GM10847 (cell line): Measurements from ENCODE around the gene WNT2B.

Experiments used
- POLR2A ChIP-seq: IDR thresholded peaks from 2 replicates; pipeline ENCODE4 v1.6.1; 2011; ENCODE audit not compliant: insufficient read length; ENCODE audit errors: extremely low read depth

WNT2B gene

GRCh38 chr1:112537456-112537855 lies 28.7 kb downstream of the WNT2B start:
- TF ChIP-seq POLR2A, result no peak

GRCh38 chr1:112538883-112539282 lies 30.1 kb downstream of the WNT2B start:
- no peak for TF ChIP-seq POLR2A

GRCh38 chr1:112540226-112540794 lies 31.5 kb downstream of the WNT2B start:
- TF ChIP-seq POLR2A, result no peak

DNA sequence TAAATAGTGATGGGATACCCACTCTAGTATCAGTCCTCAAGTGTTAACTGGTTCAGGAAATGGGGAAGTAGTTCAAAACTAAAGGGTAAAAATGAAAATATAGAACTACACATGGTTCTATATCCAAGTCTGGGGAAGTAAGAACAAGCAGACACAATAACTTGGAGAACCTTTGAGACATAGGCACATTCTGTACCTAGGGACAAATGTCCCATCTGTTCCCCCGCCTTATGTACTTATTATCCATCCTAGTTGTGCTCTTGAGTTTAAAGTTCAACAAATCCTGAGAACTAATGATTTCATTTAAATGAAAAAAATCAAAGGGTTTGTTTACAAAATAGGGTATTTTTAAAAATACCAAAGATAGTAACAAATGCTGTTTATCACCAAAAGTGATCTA lies 32.5 kb downstream of the WNT2B start:
- no peak for TF ChIP-seq POLR2A

DNA sequence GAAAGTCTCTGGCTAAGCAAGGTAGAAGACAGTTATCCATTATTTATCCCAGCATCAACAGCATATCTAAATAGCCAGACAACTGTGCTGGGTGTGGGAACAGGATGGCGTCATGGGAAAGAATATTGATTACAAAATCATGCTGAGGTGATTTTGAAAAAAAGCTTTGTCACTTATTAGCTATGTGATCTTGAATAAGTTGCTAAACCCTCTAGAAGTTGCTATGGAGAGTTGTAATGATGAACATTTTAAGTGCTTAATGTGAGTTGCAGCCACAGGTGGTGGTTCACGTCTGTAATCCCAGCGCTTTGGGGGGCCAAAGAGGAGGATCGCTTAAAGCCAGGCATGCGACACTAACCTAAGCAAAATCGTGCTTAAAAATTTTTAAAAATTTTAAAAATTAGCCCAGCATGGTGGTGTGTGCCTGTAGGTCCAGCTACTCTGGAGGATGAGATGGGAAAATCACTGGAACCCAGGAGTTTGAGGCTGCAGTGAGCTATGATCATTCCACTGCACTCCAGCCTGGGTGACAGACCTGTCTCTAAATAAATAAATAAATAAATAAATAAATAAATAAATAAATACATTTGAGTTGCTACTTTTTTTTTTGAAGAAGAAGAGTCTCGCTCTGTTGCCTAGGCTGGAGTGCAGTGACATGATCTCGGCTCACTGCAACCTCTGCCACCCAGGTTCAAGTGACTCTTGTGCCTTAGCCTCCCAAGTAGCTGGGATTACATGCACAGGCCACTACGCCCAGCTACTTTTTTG lies 33.6 kb downstream of the WNT2B start:
- no peak for TF ChIP-seq POLR2A

GRCh38 chr1:112544011-112544688 lies 35.4 kb downstream of the WNT2B start:
- no peak for TF ChIP-seq POLR2A

DNA sequence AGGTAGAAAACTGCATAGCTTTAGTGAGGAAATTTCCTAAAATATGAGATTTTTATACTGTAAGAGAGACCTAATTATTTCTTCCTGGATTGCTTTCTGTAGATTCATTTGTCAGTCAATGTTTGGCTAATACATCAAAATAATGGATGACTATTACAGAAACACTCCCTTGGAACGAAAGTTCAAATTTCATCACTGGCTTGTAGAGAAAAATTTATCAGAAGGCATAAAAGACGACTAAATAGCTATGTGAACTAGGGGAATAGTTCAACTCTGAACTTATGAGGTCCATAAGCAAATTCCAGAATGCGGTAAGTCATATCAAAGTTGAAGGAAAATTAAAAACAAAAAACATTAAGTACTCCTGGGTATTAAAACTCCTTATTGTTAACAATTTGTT lies 36.0 kb downstream of the WNT2B start:
- no peak for TF ChIP-seq POLR2A

GRCh38 chr1:112546076-112546475 lies 37.3 kb downstream of the WNT2B start:
- no peak for TF ChIP-seq POLR2A

DNA sequence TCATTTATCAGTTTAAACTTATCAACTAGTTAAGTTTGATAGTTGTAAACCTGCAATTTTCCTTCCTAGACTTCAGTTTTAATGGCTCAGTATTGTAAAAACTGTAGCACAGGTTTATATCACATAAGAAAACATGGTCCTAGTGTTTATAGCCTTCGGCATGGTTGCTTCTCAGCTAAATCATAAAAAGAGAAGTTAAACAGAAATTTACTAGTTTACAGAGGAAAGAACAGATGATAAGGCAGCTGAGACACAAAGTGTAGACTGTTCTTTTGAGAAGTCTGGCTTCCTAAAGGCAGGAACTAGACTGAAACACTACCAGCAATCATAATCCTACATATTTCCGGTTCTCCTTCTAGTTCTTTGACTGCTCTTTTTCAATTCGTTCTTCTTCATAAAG lies 39.8 kb downstream of the WNT2B start:
- TF ChIP-seq POLR2A, result no peak

GRCh38 chr1:112549590-112549989 lies 40.8 kb downstream of the WNT2B start:
- TF ChIP-seq POLR2A, result no peak

DNA sequence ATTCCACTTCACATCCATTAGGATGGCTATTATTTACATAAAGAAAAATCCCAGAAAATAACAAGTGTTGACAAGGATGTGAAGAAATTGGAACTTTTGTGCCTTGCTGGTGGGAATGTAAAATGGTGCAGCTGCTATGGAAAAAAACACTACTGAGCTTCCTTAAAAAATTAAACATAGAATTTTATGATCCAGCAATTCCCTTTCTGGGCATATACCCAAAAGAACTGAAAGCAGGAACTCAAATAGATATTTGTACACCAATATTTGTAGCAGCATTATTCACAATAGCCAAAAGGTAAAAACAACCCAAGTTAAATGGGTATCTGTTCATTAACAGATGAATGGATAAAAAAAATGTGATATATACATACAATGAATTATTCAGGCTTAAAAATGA lies 45.6 kb downstream of the WNT2B start:
- no peak for TF ChIP-seq POLR2A

DNA sequence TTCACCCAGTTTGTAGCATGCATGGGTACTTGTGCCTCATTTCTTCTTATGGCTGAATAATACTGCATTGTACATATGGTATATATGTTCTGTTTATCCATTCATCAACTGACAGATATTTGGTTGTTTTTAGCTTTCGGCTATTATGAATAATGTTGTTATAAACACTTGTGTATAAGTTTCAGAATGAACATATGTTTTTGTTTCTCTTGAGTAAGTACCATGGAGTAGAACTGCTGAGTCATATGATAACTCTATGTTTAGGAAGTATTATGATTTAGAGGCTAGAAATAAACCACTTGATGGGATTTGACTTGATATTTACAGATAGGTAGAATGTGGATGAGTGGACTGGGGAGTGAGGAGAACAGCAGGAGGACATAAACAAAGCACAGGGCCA lies 48.6 kb downstream of the WNT2B start:
- no peak for TF ChIP-seq POLR2A

- no peak for TF ChIP-seq POLR2A
Observed at GRCh38 chr1:112558634-112559033, 49.9 kb downstream of the WNT2B start.

DNA sequence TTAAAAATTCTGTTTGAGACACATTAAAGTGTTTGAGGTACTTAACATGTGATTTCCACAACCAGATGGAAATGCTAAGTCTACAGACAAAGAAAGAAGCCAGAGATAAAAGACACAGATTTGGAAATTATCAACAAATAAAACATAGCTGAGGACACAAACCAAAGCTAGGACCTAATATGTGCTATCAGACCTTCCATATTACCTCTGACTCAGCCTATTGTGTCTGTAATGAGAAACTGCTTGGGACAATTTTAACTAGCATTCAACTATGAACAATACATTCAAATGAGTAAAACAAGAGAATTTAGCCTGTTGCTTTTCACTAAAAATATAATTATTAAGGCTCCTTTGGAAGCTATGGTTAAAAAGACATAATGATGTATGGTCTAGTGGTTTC lies 54.6 kb downstream of the WNT2B start:
- TF ChIP-seq POLR2A, result no peak

DNA sequence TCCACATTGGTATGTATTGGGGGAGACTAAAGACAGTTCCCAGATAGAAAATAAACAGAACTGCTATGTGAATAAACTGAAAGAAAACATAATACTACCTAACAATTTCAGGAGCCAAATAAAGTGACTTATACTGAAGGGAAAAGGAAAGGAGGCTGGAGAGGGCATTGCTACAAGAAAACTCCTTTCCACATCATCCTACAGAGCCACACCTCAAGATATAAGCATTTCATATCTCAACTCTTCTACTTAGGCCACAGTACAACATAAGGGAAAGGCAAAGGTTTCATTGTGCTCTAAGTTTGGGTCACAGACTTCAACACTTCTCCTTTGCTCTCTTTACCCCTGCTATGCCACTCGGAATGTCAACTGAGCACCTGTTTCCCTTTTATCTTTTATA lies 55.3 kb downstream of the WNT2B start:
- no peak for TF ChIP-seq POLR2A

DNA sequence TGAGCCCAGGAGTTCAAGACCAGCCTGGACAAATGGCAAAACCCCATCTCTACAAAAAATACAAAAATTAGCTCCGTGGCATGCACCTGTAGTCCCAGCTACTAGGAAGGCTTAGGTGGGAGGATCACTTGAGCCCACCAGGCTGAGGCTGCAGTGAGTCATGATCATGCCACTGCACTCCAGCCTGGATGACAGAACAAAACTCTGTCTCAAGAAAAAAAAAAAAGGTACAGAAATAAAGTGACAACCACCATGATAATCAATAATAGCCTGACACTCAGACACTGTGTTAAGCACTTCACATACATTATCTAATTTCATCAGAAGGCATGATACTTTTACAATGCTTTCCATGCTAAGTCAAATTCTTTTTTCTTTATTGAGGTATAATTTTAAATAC lies 57.0 kb downstream of the WNT2B start:
- no peak for TF ChIP-seq POLR2A
